ENCODE measurements around the gene DHRS7.
"Not testable (repeated sequence)": the region's sequence is repeated elsewhere in the genome, so short reads cannot be mapped to it uniquely, and the experiment has no call there.

The DHRS7 gene

DNA sequence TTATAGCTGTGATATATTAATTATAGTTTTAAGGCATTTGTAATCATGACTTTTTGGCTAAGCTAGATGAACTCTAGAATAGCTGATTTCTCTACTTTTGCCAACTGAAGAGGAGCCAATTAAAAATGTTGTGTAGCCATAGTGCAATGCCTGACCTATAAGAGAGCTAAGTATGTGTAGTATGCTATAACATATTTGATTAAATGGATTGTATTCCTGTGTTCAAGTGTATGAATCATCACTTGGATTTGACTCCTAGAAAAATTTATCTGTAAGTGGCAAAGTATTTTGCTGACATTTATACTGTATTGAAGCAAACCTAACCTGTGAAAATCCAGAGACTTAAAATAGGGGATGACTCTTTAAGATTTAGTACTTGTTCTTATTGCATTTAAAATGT, 39.3 kb downstream of the DHRS7 start:
- no peak for DNase-seq

DNA sequence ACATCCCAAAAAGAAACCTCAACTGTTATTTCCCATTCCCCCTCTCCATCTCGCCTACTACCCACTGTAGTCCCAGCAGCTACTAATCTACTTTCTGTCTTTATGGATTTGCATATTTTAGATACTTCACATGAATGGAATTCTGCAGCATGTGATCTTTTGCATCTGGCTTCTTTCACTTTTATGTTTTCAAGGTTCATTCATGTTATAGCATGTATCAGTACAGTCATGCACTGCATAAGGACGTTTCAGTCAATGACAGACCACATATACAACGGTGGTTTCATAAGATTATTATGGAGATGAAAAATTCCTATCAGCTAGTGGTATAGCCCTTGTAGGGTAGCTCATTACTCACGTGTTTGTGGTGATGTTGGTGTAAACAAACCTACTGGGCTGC, 49.0 kb downstream of the DHRS7 start:
- DNase-seq, result no peak

DNA sequence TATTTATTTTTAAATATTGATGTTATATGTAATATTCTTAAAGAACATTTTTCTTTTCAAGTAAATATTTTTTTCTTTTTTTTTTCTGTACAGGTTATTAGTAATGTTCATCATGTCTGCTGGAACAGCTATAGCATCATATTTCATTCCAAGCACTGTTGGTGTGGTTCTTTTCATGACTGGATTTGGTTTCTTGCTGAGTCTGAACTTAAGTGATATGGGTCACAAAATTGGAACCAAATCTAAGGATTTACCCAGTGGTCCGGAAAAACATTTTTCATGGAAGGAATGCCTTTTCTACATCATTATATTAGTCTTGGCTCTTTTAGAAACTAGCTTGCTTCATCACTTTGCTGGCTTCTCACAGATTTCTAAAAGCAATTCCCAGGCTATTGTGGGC, 50.3 kb downstream of the DHRS7 start:
- no peak for DNase-seq

DNA sequence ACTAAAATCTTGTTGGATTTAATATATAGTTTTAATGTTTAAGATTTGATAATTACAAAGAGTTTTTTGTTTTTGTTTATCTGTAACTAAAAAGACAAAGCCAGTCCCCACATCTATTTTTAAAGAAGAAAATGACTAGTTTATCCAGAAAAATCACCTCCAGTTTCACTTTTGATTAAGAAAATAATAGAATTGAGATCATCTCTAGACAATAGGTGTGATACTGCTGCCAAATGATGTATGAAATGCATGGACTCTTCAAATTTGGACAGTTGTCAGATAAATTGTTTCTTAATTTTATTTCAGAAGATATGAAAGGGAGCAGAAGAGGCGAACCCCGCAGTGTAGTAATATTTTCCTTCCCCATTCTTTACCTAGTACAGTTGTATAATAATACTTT, 53.5 kb downstream of the DHRS7 start:
- DNase-seq, result no peak

DNA sequence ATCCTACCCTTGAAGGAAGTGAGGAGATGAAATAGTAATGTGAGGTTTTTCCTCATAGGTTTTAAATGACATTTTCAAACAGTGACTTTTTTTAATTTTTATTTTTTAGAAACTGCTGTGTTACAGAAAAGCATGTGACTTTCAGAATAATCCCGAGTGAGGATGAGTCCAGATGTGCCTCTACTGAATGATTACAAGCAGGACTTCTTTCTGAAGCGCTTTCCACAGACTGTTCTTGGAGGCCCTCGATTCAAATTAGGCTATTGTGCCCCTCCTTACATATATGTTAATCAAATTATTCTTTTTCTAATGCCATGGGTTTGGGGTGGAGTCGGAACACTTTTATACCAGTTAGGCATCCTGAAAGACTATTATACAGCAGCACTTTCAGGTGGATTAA, 57.7 kb downstream of the DHRS7 start:
- DNase-seq, result no peak

DNA sequence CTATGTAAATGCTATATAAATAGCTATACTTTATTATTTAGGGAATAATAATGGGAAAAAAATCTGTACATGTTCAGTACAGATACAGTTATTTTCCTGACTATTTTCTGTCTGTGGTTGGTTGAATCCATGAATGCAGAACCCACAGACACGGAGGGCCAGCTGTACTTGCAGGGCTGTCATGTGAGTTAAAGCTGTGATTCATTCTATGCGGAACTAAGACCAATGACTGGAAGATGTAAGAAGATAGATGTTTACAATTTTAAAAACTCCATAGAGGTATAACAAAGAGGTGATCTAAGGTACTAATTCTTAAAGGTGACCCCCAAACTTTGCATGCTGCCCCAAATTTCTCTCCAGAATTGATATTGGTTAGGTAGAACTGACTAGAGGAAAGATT, 58.9 kb downstream of the DHRS7 start:
- DNase-seq, result no peak

DNA sequence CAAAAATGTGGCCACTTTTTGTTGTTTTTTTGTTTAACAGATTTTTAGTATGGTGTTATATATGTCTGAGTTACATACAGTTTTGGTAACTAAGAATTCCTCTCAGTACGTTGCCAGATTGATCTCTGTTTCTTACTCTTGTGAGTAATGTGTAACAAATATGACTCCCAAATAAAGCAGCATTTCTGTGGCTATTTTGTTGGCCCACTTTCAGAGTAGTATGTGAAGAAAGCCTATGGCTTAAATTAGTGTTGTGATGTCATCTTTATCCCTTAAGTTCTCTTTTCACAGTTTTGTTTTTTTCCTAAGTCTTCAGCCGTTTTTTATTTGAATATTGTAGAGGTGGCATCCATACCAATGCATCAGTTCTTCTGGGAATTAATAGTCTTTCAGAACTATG, 62.8 kb downstream of the DHRS7 start:
- DNase-seq, result no peak

DNA sequence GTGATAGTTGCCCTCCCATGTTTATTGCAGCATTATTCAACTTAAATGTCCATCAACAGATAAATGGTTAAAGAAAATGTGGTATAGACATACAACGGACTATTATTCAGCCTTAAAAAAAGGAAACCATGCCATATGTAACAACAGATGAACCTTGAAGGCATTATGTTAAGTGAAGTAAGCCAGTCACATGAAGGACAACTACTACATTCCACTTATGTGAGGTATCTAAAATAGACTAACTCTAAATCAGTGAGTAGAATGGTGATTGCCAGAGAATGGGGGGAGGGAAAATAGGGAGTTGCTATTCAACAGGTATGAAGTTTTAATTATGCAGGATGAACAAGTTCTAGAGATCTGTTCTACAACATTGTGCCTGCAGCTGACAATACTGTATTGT, 63.4 kb downstream of the DHRS7 start:
- DNase-seq, result no peak

DNA sequence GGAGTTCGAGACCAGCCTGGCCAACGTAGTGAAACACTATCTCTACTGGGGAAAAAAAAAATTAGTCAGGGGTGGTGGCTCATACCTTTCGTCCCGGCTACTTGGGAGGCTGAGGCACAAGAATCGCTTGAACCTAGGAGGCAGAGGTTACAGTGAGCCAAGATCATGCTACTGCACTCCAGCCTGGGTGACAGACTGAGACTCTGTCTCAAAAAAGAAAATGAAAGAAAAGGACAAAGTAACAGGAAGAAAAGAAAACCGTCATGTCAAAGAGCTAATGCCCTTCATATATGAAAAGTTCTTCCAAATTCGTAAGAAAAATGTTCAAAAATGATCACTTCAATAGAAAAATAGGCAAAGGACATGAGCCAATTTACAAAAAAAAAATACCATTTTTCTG, 65.3 kb downstream of the DHRS7 start:
- not testable (repeated sequence) for DNase-seq

DNA sequence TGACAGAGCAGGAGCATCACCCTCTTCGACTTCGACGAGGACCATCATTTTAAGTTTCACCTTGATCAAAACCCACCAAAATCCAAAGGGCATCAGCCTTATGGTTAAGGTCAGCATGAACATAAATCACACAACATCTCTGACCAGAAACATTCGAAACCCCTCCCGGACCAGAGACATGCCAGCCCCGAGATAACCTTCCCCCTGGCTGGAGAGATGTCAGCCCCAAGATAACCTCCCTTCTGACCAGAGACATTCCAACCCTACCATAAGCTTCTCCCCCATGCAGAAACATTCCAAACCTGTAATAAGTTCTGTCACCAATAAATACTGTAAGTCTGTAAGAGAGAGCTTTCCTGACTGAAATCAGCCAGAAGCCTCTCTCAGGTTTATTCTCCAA, 67.2 kb downstream of the DHRS7 start:
- DNase-seq, result no peak

DNA sequence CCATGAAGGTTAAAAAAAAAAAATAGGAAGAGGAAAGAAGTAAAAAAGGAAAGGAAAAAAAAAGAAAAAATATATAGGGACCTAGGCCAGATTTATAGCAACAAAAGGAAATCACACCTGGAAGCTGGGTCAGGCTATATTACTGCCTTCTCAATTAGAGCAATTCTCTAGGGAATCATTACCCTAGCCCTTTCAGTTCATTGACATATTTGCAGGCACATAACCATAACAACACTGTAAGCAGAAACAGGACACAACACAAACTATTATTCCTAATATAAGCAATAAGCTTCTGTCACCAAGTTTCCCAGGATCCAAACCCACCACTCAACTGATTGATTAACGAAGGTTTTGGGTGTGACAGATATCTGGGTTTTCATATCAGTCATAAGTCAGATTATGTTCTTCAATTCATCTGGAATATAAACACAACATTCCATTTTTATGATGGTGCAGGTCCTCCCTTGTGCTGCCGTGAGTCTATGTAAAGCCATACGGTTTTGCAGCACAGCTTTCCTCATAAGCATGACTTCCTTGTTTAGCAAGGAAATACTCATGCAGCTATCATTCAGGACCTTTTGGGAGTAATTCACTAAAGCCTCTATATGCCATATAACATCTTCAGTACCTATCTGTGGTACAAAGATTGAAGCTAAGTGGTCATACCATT, 69.3 kb downstream of the DHRS7 start:
- no peak for DNase-seq

DNA sequence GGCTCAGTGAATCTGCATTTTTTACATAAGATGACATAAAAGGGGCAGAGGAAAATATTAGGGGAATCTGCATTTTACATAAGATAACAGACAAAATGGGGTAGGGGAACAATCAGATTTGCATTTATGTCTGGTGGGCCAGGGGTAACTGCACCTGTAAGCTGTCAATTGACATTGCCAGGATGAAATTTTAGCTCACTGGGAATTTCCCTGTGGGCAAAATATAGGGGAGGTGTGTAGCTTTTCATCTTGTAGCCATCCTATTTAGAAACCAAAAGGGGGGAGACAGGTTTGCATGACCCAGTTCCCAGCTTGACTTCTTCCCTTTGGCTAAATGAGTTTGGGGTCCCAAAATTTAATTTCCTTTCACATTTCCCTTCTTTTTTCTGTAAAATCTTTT, 70.0 kb downstream of the DHRS7 start:
- no peak for DNase-seq

DNA sequence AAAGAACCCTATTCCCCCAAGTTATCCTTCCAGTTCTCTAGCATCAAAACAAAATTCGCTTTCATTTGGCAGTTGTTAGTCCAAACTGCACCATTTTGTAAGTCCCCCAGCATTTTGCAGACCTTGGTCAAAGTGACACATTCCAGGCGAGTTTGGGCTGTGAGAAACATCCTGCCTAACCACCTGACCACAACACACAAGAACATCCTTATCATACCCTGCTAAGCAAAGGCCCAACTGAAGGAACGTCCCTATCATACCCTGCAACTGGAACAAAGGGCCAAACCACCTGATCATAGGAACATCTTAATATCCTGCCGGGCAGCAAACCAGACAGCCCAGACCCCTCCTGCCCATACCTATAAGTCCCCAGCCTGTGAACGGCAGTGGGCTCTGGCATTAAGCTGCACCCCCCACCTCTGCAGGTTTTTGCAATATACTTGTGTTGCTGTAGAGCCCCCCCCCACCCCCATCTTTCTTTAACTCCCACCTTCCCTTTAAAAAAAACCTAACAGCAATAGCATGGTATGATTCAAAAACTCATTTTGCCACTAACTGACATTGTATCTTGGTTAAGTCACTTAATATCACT, 70.8 kb downstream of the DHRS7 start:
- no peak for DNase-seq

All from GOT3 (cell line).